Measurements from ENCODE around the gene OMP.

DNA sequence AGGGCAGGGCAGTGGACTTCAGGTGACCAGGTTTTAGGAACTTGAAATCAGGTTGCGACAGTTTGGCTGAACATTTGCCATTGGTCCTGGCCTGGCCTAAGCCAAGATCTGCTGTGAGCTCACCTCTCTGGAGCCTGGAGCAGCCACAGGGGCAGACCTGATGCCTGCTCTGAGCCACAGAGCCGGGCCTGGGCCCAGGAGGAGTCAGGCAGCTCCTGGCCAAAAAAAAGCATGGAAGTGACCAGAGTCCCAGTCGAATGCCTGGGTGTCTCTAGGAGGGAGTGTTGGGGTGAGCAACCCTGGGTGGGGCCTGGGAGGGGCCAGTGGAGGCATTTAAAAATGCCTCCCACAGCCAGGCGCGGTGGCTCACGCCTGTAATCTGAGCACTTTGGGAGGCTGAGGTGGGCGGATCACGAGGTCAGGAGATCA lies 6.0 kb upstream of the OMP start:
- TF ChIP-seq, protein P1, sequence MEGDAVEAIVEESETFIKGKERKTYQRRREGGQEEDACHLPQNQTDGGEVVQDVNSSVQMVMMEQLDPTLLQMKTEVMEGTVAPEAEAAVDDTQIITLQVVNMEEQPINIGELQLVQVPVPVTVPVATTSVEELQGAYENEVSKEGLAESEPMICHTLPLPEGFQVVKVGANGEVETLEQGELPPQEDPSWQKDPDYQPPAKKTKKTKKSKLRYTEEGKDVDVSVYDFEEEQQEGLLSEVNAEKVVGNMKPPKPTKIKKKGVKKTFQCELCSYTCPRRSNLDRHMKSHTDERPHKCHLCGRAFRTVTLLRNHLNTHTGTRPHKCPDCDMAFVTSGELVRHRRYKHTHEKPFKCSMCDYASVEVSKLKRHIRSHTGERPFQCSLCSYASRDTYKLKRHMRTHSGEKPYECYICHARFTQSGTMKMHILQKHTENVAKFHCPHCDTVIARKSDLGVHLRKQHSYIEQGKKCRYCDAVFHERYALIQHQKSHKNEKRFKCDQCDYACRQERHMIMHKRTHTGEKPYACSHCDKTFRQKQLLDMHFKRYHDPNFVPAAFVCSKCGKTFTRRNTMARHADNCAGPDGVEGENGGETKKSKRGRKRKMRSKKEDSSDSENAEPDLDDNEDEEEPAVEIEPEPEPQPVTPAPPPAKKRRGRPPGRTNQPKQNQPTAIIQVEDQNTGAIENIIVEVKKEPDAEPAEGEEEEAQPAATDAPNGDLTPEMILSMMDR (conservative IDR thresholded peaks at IDR 0.05), result no peak
- TF ChIP-seq EZH2 (IDR thresholded peaks at IDR 0.05; ENCODE audit: low read depth), result no peak

Data from PC-9 (cell line).